ENCODE measurements around the gene ADARB2. TPM values are rescaled to one million over a fixed set of nuclear protein-coding genes. Genes with fewer than 3 reads are reported as not detected.

The ADARB2 gene
- total and polyA plus RNA-seq, 5 donors = 0.53 to 1.6 (median 0.59) TPM

GRCh38 chr10:1651270-1651966, 85.9 kb downstream of the ADARB2 start:
- no peaks in the 10 kb centered on the region for H3K27me3 ChIP-seq (ENCODE audit: control insufficient read depth, insufficient read depth)
- no peaks in the 10 kb centered on the region for H3K4me1 ChIP-seq (ENCODE audit: control insufficient read depth, insufficient read depth, low read length)
- ATAC-seq (no peak), DNase-seq (no peak)
- intact Hi-C loops (cut with DNase I) = no loop called here
- no peaks in the 10 kb centered on the region for H3K9me3 ChIP-seq (ENCODE audit: control insufficient read depth, low read length)
- H3K4me3 ChIP-seq (ENCODE audit: low read length) = no peak overlapping the region
- WGBS = 76% methylated on average over 20 of the region's 20 CpGs
- H3K27ac ChIP-seq (ENCODE audit: low read length) = no peak overlapping the region

- no peak overlapping the region for H3K27ac ChIP-seq (ENCODE audit: low read length)
- no peaks in the 10 kb centered on the region for H3K27me3 ChIP-seq (ENCODE audit: control insufficient read depth, insufficient read depth)
- no peaks in the 10 kb centered on the region for H3K9me3 ChIP-seq (ENCODE audit: control insufficient read depth, low read length)
- DNase-seq (no peak), ATAC-seq (no peak)
- 73% methylated on average over 25 of the region's 25 CpGs for WGBS
- intact Hi-C loops (cut with DNase I) = no loop called here
- no peak overlapping the region for H3K4me3 ChIP-seq (ENCODE audit: low read length)
- no peaks in the 10 kb centered on the region for H3K4me1 ChIP-seq (ENCODE audit: control insufficient read depth, insufficient read depth, low read length)
These were observed 86.6 kb downstream of the ADARB2 start for GRCh38 chr10:1650542-1651269.

- no peaks in the 10 kb centered on the region for H3K27me3 ChIP-seq (ENCODE audit: control insufficient read depth, insufficient read depth)
- intact Hi-C loops (cut with DNase I) = no loop called here
- H3K4me1 ChIP-seq (ENCODE audit: control insufficient read depth, insufficient read depth, low read length) = no peaks in the 10 kb centered on the region
- H3K4me3 ChIP-seq (ENCODE audit: low read length) = no peak overlapping the region
- 83% methylated on average over 12 of the region's 12 CpGs for WGBS
- DNase-seq = no peak
- no peaks in the 10 kb centered on the region for H3K9me3 ChIP-seq (ENCODE audit: control insufficient read depth, low read length)
- ATAC-seq = no peak
- no peak overlapping the region for H3K27ac ChIP-seq (ENCODE audit: low read length)
These were observed 88.7 kb downstream of the ADARB2 start for GRCh38 chr10:1648648-1649047.

- ATAC-seq (no peak), DNase-seq (no peak)
- intact Hi-C loops (cut with DNase I) = no loop called here
- H3K9me3 ChIP-seq (ENCODE audit: control insufficient read depth, low read length) = no peaks in the 10 kb centered on the region
- H3K27ac ChIP-seq (ENCODE audit: low read length) = no peak overlapping the region
- no peaks in the 10 kb centered on the region for H3K27me3 ChIP-seq (ENCODE audit: control insufficient read depth, insufficient read depth)
- 66% methylated on average over 5 of the region's 5 CpGs for WGBS
- no peaks in the 10 kb centered on the region for H3K4me1 ChIP-seq (ENCODE audit: control insufficient read depth, insufficient read depth, low read length)
- no peak overlapping the region for H3K4me3 ChIP-seq (ENCODE audit: low read length)
These were observed 91.0 kb downstream of the ADARB2 start for GRCh38 chr10:1646332-1646731.

GRCh38 chr10:1645896-1646295, 91.4 kb downstream of the ADARB2 start:
- H3K4me1 ChIP-seq (ENCODE audit: control insufficient read depth, insufficient read depth, low read length) = no peaks in the 10 kb centered on the region
- no peak overlapping the region for H3K4me3 ChIP-seq (ENCODE audit: low read length)
- H3K27me3 ChIP-seq (ENCODE audit: control insufficient read depth, insufficient read depth) = no peaks in the 10 kb centered on the region
- ATAC-seq (no peak), DNase-seq (no peak)
- intact Hi-C loops (cut with DNase I) = no loop called here
- no peaks in the 10 kb centered on the region for H3K9me3 ChIP-seq (ENCODE audit: control insufficient read depth, low read length)
- no peak overlapping the region for H3K27ac ChIP-seq (ENCODE audit: low read length)
- WGBS = 54% methylated on average over 4 of the region's 4 CpGs

GRCh38 chr10:1644191-1644711, 93.1 kb downstream of the ADARB2 start:
- DNase-seq (no peak), ATAC-seq (no peak)
- Histone ChIP-seq H3K27ac (ENCODE audit: low read length) (no peak overlapping the region), H3K9me3 (ENCODE audit: control insufficient read depth, low read length) (no peaks in the 10 kb centered on the region), H3K27me3 (ENCODE audit: control insufficient read depth, insufficient read depth) (no peaks in the 10 kb centered on the region), H3K4me3 (ENCODE audit: low read length) (no peak overlapping the region), H3K4me1 (ENCODE audit: control insufficient read depth, insufficient read depth, low read length) (no peaks in the 10 kb centered on the region)
- WGBS = 57% methylated on average over 15 of the region's 15 CpGs
- intact Hi-C loops (cut with DNase I) = no loop called here

GRCh38 chr10:1643908-1644179, 93.5 kb downstream of the ADARB2 start:
- ATAC-seq (no peak), DNase-seq (no peak)
- Histone ChIP-seq H3K9me3 (ENCODE audit: control insufficient read depth, low read length) (no peaks in the 10 kb centered on the region), H3K4me1 (ENCODE audit: control insufficient read depth, insufficient read depth, low read length) (no peaks in the 10 kb centered on the region), H3K27ac (ENCODE audit: low read length) (no peak overlapping the region), H3K27me3 (ENCODE audit: control insufficient read depth, insufficient read depth) (no peaks in the 10 kb centered on the region), H3K4me3 (ENCODE audit: low read length) (no peak overlapping the region)
- 67% methylated on average over 9 of the region's 9 CpGs for WGBS
- intact Hi-C loops (cut with DNase I) = no loop called here

GRCh38 chr10:1643161-1643907, 94.0 kb downstream of the ADARB2 start:
- no peaks in the 10 kb centered on the region for H3K27me3 ChIP-seq (ENCODE audit: control insufficient read depth, insufficient read depth)
- intact Hi-C loops (cut with DNase I) = no loop called here
- no peak for ATAC-seq
- H3K9me3 ChIP-seq (ENCODE audit: control insufficient read depth, low read length) = no peaks in the 10 kb centered on the region
- H3K27ac ChIP-seq (ENCODE audit: low read length) = no peak overlapping the region
- 48% methylated on average over 11 of the region's 11 CpGs for WGBS
- no peak overlapping the region for H3K4me3 ChIP-seq (ENCODE audit: low read length)
- DNase-seq = peak in 1 of 3 donors; percentile 65
- no peaks in the 10 kb centered on the region for H3K4me1 ChIP-seq (ENCODE audit: control insufficient read depth, insufficient read depth, low read length)

GRCh38 chr10:1642600-1643160, 94.6 kb downstream of the ADARB2 start:
- no peaks in the 10 kb centered on the region for H3K4me1 ChIP-seq (ENCODE audit: control insufficient read depth, insufficient read depth, low read length)
- intact Hi-C loops (cut with DNase I) = no loop called here
- WGBS = 78% methylated on average over 8 of the region's 8 CpGs
- DNase-seq (no peak), ATAC-seq (no peak)
- H3K27ac ChIP-seq (ENCODE audit: low read length) = no peak overlapping the region
- H3K4me3 ChIP-seq (ENCODE audit: low read length) = no peak overlapping the region
- H3K9me3 ChIP-seq (ENCODE audit: control insufficient read depth, low read length) = no peaks in the 10 kb centered on the region
- no peaks in the 10 kb centered on the region for H3K27me3 ChIP-seq (ENCODE audit: control insufficient read depth, insufficient read depth)

- DNase-seq = no peak
- Histone ChIP-seq H3K27me3 (ENCODE audit: control insufficient read depth, insufficient read depth) (no peaks in the 10 kb centered on the region), H3K27ac (ENCODE audit: low read length) (no peak overlapping the region), H3K4me1 (ENCODE audit: control insufficient read depth, insufficient read depth, low read length) (no peaks in the 10 kb centered on the region), H3K9me3 (ENCODE audit: control insufficient read depth, low read length) (no peaks in the 10 kb centered on the region), H3K4me3 (ENCODE audit: low read length) (no peak overlapping the region)
- intact Hi-C loops (cut with DNase I) = no loop called here
- 70% methylated on average over 7 of the region's 7 CpGs for WGBS
- no peak for ATAC-seq
These were observed 95.9 kb downstream of the ADARB2 start for GRCh38 chr10:1641402-1641801.

- intact Hi-C loops (cut with DNase I) = no loop called here
- H3K9me3 ChIP-seq (ENCODE audit: control insufficient read depth, low read length) = no peaks in the 10 kb centered on the region
- H3K27ac ChIP-seq (ENCODE audit: low read length) = no peak overlapping the region
- H3K27me3 ChIP-seq (ENCODE audit: control insufficient read depth, insufficient read depth) = no peaks in the 10 kb centered on the region
- DNase-seq (no peak), ATAC-seq (no peak)
- WGBS = 75% methylated on average over 7 of the region's 7 CpGs
- H3K4me3 ChIP-seq (ENCODE audit: low read length) = no peak overlapping the region
- H3K4me1 ChIP-seq (ENCODE audit: control insufficient read depth, insufficient read depth, low read length) = no peaks in the 10 kb centered on the region
These were observed 98.4 kb downstream of the ADARB2 start for GRCh38 chr10:1638889-1639419.
